NCI-H2227 (cell line): Measurements from ENCODE around the gene NEDD4.
A peak's percentile ranks its signal among the peaks of the same experiment; 100 is the strongest.
"Not testable (repeated sequence)": the region's sequence is repeated elsewhere in the genome, so short reads cannot be mapped to it uniquely, and the experiment has no call there.

Source experiments
- DNase-seq: peaks from one replicate; lab custom pipeline; 2025; ENCODE audit not compliant: unreplicated experiment; lab: John Stamatoyannopoulos, UW

Gene NEDD4

GRCh38 chr15:55959744-55960447 is 33.5 kb downstream of the NEDD4 start:
- no peak for DNase-seq

- no peak for DNase-seq
Observed at GRCh38 chr15:55958349-55958748, 35.1 kb downstream of the NEDD4 start.

- no peak for DNase-seq
Observed at GRCh38 chr15:55954862-55955605, 38.4 kb downstream of the NEDD4 start.

GRCh38 chr15:55952501-55953274 is 40.7 kb downstream of the NEDD4 start:
- not testable (repeated sequence) for DNase-seq

- not testable (repeated sequence) for DNase-seq
Observed at GRCh38 chr15:55944606-55945005, 48.8 kb downstream of the NEDD4 start.

- no peak for DNase-seq
Observed at GRCh38 chr15:55942332-55942731, 51.1 kb downstream of the NEDD4 start.

- DNase-seq, result no peak
Observed at GRCh38 chr15:55937040-55937439, 56.4 kb downstream of the NEDD4 start.

- no peak for DNase-seq
Observed at GRCh38 chr15:55928955-55929354, 64.5 kb downstream of the NEDD4 start.

- no peak for DNase-seq
Observed at GRCh38 chr15:55921744-55922143, 71.7 kb downstream of the NEDD4 start.

- DNase-seq, result peak; percentile 44
Observed at GRCh38 chr15:55917881-55918296, 75.5 kb downstream of the NEDD4 start.

GRCh38 chr15:55916666-55917409 is 76.6 kb downstream of the NEDD4 start:
- DNase-seq, result no peak

GRCh38 chr15:55915876-55916567 is 77.4 kb downstream of the NEDD4 start:
- DNase-seq, result no peak

GRCh38 chr15:55915221-55915620 is 78.2 kb downstream of the NEDD4 start:
- DNase-seq, result no peak

GRCh38 chr15:55914446-55914845 is 79.0 kb downstream of the NEDD4 start:
- no peak for DNase-seq

- DNase-seq, result no peak
Observed at GRCh38 chr15:55912982-55913381, 80.4 kb downstream of the NEDD4 start.

- DNase-seq, result no peak
Observed at GRCh38 chr15:55909036-55909811, 84.2 kb downstream of the NEDD4 start.

GRCh38 chr15:55907797-55908196 is 85.6 kb downstream of the NEDD4 start:
- DNase-seq, result no peak

GRCh38 chr15:55902981-55903380 is 90.4 kb downstream of the NEDD4 start:
- no peak for DNase-seq

GRCh38 chr15:55900019-55900418 is 93.4 kb downstream of the NEDD4 start:
- no peak for DNase-seq

- no peak for DNase-seq
Observed at GRCh38 chr15:55899537-55899936, 93.9 kb downstream of the NEDD4 start.
